Measurements from ENCODE around the gene CNPY3. TPM values are rescaled to one million over a fixed set of nuclear protein-coding genes. Genes with fewer than 3 reads are reported as not detected.

The CNPY3 gene
- polyA plus RNA-seq, 1 experiment, result 39.2 TPM

GRCh38 chr6:42963179-42963854 lies 34.0 kb downstream of the CNPY3 start:
- H3K9me3 ChIP-seq (ENCODE audit: control insufficient read depth, insufficient read depth, low read length), result no peaks in the 10 kb centered on the region; the same call in 1 of the 2 replicates
- H3K4me3 ChIP-seq (ENCODE audit: low read depth, low read length), result no peak overlapping the region
- H3K27me3 ChIP-seq (ENCODE audit: control insufficient read depth, insufficient read depth, low read length), result no peaks in the 10 kb centered on the region
- POLR2A ChIA-PET, result no interaction called here
- H3K27ac ChIP-seq (ENCODE audit: low read depth, low read length), result no peak overlapping the region
- TF ChIP-seq, protein P1, sequence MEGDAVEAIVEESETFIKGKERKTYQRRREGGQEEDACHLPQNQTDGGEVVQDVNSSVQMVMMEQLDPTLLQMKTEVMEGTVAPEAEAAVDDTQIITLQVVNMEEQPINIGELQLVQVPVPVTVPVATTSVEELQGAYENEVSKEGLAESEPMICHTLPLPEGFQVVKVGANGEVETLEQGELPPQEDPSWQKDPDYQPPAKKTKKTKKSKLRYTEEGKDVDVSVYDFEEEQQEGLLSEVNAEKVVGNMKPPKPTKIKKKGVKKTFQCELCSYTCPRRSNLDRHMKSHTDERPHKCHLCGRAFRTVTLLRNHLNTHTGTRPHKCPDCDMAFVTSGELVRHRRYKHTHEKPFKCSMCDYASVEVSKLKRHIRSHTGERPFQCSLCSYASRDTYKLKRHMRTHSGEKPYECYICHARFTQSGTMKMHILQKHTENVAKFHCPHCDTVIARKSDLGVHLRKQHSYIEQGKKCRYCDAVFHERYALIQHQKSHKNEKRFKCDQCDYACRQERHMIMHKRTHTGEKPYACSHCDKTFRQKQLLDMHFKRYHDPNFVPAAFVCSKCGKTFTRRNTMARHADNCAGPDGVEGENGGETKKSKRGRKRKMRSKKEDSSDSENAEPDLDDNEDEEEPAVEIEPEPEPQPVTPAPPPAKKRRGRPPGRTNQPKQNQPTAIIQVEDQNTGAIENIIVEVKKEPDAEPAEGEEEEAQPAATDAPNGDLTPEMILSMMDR (IDR thresholded peaks at IDR 0.05; ENCODE audit: low read depth, low read length), result no peak
- DNase-seq (ENCODE audit: low read depth, low spot score), result no peak
- CTCF ChIA-PET, result interaction anchor here (0.8 kb wide), 1 partner anchor 16 kb away, joined by 3 read pairs; the partner anchor contains the start of gene PEX6

- Histone ChIP-seq H3K9me3 (ENCODE audit: control insufficient read depth, insufficient read depth, low read length) (no peaks in the 10 kb centered on the region; the same call in 1 of the 2 replicates), H3K27me3 (ENCODE audit: control insufficient read depth, insufficient read depth, low read length) (no peaks in the 10 kb centered on the region), H3K4me3 (ENCODE audit: low read depth, low read length) (no peak overlapping the region), H3K27ac (ENCODE audit: low read depth, low read length) (no peak overlapping the region)
- TF ChIP-seq, protein P1 (IDR thresholded peaks at IDR 0.05; ENCODE audit: low read depth, low read length), result peak; percentile 41
- ChIA-PET CTCF (interaction anchor here (0.6 to 1.2 kb wide), 3 partner anchors 33 to 1337 kb away, joined by 3 read pairs; no protein-coding TSS in a partner anchor), POLR2A (interaction anchor here (0.6 kb wide), 1 partner anchor 103 kb away, joined by 5 read pairs; no protein-coding TSS in a partner anchor)
- peak; percentile 20 for DNase-seq (ENCODE audit: low read depth, low spot score)
Measured at GRCh38 chr6:42963855-42964605, 34.8 kb downstream of the CNPY3 start.

DNA sequence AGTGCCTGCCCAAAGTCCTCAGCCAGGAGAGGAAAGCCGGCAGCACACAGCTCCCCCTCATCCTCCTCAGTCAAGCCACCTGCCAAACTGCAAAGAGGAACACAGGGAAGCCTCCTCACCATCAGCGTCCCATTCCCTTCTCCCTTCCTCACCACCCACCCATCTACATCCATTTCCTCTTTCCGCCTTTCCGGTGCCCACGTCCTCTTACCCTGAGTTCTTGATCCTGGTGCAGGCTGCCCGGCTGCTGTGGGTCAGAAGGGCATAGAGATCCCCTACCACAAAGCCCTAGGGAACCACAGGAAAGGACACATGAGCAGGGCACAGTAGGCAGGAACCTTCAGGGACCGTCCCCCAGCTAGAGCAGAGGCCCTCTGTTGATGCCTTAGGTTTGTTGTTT lies 37.3 kb downstream of the CNPY3 start:
- CTCF ChIA-PET, result no interaction called here
- DNase-seq (ENCODE audit: low read depth, low spot score), result no peak
- no peaks in the 10 kb centered on the region for H3K27me3 ChIP-seq (ENCODE audit: control insufficient read depth, insufficient read depth, low read length)
- no peak overlapping the region for H3K4me3 ChIP-seq (ENCODE audit: low read depth, low read length)
- no peaks in the 10 kb centered on the region; the same call in 1 of the 2 replicates for H3K9me3 ChIP-seq (ENCODE audit: control insufficient read depth, insufficient read depth, low read length)
- H3K27ac ChIP-seq (ENCODE audit: low read depth, low read length), result no peak overlapping the region
- TF ChIP-seq, protein P1 (IDR thresholded peaks at IDR 0.05; ENCODE audit: low read depth, low read length), result no peak
- POLR2A ChIA-PET, result interaction anchor here (0.6 to 1.3 kb wide), 2 partner anchors 11 to 12 kb away, joined by 3 to 6 read pairs; partner anchors contain the start of gene PEX6

DNA sequence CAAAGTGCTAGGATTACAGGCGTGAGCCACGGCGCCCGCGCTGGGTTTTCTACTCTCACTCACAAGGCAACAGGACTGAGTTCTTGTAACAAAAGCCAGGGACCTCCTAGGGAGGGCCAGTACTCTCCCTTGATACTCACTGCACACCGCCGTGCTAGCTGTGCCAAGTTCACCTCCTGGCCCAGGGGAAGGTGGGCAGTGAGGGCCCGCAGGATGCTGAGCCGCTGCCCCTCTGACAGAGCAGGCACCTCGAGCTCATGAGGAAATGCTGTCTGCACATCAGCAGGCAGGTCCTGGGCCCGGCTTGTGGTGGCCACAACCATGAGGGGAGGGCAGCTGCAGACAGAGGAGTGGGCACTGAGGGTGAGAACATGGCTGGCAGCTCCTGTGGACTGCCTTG lies 37.9 kb downstream of the CNPY3 start:
- TF ChIP-seq, protein P1 (IDR thresholded peaks at IDR 0.05; ENCODE audit: low read depth, low read length), result no peak
- ChIA-PET CTCF (no interaction called here), POLR2A (interaction anchor here (1.3 to 1.4 kb wide), 2 partner anchors 12 kb away, joined by 3 to 5 read pairs; partner anchors contain the start of gene PEX6)
- DNase-seq (ENCODE audit: low read depth, low spot score), result no peak
- Histone ChIP-seq H3K4me3 (ENCODE audit: low read depth, low read length) (no peak overlapping the region), H3K9me3 (ENCODE audit: control insufficient read depth, insufficient read depth, low read length) (no peaks in the 10 kb centered on the region; the same call in 1 of the 2 replicates), H3K27me3 (ENCODE audit: control insufficient read depth, insufficient read depth, low read length) (no peaks in the 10 kb centered on the region), H3K27ac (ENCODE audit: low read depth, low read length) (no peak overlapping the region)

Data from AG04450 (cell line).